NCI-H526 (cell line): ENCODE data around the gene GALNT1.
A peak's percentile ranks its signal among the peaks of the same experiment; 100 is the strongest.

Experiments used
- DNase-seq, 2 experiments: peaks; one replicate each; lab custom pipeline; 2025; lab: John Stamatoyannopoulos, UW

Gene GALNT1

GRCh38 chr18:35618696-35619095 lies 37.2 kb downstream of the GALNT1 start:
- DNase-seq = peak in 1 of 2 experiments; percentile 17

- no peak for DNase-seq
Measured at GRCh38 chr18:35619464-35619863, 37.9 kb downstream of the GALNT1 start.

- DNase-seq = no peak
Measured at GRCh38 chr18:35619941-35620340, 38.4 kb downstream of the GALNT1 start.

- DNase-seq = no peak
Measured at GRCh38 chr18:35620765-35621164, 39.2 kb downstream of the GALNT1 start.

- no peak for DNase-seq
Measured at GRCh38 chr18:35623255-35623654, 41.7 kb downstream of the GALNT1 start.

- no peak for DNase-seq
Measured at GRCh38 chr18:35624146-35624545, 42.6 kb downstream of the GALNT1 start.

GRCh38 chr18:35625232-35625631 lies 43.7 kb downstream of the GALNT1 start:
- no peak for DNase-seq

GRCh38 chr18:35633761-35634160 lies 52.2 kb downstream of the GALNT1 start:
- no peak for DNase-seq

- no peak for DNase-seq
Measured at GRCh38 chr18:35634323-35634722, 52.8 kb downstream of the GALNT1 start.

- no peak for DNase-seq
Measured at GRCh38 chr18:35635170-35635569, 53.6 kb downstream of the GALNT1 start.

- no peak for DNase-seq
Measured at GRCh38 chr18:35637227-35637626, 55.7 kb downstream of the GALNT1 start.

GRCh38 chr18:35639296-35639695 lies 57.8 kb downstream of the GALNT1 start:
- DNase-seq = no peak

GRCh38 chr18:35641467-35641866 lies 59.9 kb downstream of the GALNT1 start:
- DNase-seq = no peak

- no peak for DNase-seq
Measured at GRCh38 chr18:35641916-35642315, 60.4 kb downstream of the GALNT1 start.

- DNase-seq = no peak
Measured at GRCh38 chr18:35642802-35643201, 61.3 kb downstream of the GALNT1 start.

- no peak for DNase-seq
Measured at GRCh38 chr18:35646449-35646848, 64.9 kb downstream of the GALNT1 start.

GRCh38 chr18:35653392-35654135 lies 72.0 kb downstream of the GALNT1 start:
- no peak for DNase-seq

GRCh38 chr18:35658112-35658511 lies 76.6 kb downstream of the GALNT1 start:
- no peak for DNase-seq

- peak in 1 of 2 experiments; percentile 38 for DNase-seq
Measured at GRCh38 chr18:35661483-35662146, 80.1 kb downstream of the GALNT1 start.

GRCh38 chr18:35662293-35663062 lies 80.9 kb downstream of the GALNT1 start:
- no peak for DNase-seq

- DNase-seq = no peak
Measured at GRCh38 chr18:35671966-35672603, 90.5 kb downstream of the GALNT1 start.

- no peak for DNase-seq
Measured at GRCh38 chr18:35672897-35673296, 91.4 kb downstream of the GALNT1 start.
